ENCODE data around the gene ZNF106. TPM values are rescaled to one million over a fixed set of nuclear protein-coding genes. Genes with fewer than 3 reads are reported as not detected.

The ZNF106 gene
- total RNA-seq, 1 donor from 2014 or later, result 69.6 TPM

DNA sequence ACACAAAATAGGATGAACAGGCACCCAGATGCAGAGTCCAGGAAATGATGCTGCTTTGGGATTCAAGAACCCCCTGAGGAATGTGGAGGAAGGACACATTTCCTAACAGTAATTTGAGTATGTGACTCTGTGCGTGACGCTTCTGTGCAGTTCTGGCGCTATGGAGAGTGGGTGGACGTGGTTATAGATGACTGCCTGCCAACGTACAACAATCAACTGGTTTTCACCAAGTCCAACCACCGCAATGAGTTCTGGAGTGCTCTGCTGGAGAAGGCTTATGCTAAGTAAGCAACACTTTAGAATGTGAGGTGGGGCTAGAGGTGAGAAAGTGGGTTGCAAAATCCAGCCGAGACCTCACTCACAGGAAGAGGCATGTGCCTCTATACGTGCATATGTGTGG, 103.3 kb downstream of the ZNF106 start:
- no peak overlapping the region for H3K4me2 ChIP-seq (ENCODE audit: low read length)
- H3K4me3 ChIP-seq (ENCODE audit: insufficient read depth, low read depth, low read length), result no peak overlapping the region
- TF ChIP-seq, protein P1, sequence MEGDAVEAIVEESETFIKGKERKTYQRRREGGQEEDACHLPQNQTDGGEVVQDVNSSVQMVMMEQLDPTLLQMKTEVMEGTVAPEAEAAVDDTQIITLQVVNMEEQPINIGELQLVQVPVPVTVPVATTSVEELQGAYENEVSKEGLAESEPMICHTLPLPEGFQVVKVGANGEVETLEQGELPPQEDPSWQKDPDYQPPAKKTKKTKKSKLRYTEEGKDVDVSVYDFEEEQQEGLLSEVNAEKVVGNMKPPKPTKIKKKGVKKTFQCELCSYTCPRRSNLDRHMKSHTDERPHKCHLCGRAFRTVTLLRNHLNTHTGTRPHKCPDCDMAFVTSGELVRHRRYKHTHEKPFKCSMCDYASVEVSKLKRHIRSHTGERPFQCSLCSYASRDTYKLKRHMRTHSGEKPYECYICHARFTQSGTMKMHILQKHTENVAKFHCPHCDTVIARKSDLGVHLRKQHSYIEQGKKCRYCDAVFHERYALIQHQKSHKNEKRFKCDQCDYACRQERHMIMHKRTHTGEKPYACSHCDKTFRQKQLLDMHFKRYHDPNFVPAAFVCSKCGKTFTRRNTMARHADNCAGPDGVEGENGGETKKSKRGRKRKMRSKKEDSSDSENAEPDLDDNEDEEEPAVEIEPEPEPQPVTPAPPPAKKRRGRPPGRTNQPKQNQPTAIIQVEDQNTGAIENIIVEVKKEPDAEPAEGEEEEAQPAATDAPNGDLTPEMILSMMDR (IDR thresholded peaks at IDR 0.05; ENCODE audit: insufficient read depth, low read depth, low read length), result no peak
- no peak for TF ChIP-seq EZH2 (IDR thresholded peaks at IDR 0.05; ENCODE audit: insufficient read depth, low read length)
- H3K4me1 ChIP-seq (ENCODE audit: insufficient read depth, low read length), result no peaks in the 10 kb centered on the region
- Mint-ChIP-seq H3K36me3 (ENCODE audit: low read depth, unreplicated experiment) (peaks cover 6% of the 10 kb centered on the region), H3K27ac (ENCODE audit: unreplicated experiment) (no peak overlapping the region), H3K4me1 (ENCODE audit: low read depth, unreplicated experiment) (peaks cover 5% of the 10 kb centered on the region), H3K9me3 (ENCODE audit: unreplicated experiment) (no peaks in the 10 kb centered on the region), H3K4me3 (ENCODE audit: unreplicated experiment) (no peak overlapping the region), H3K27me3 (ENCODE audit: low read depth, unreplicated experiment) (peaks cover 10% of the 10 kb centered on the region)
- H3K79me2 ChIP-seq (ENCODE audit: insufficient read depth, low read length), result no peaks in the 10 kb centered on the region
- H3K9ac ChIP-seq (ENCODE audit: low read length), result no peak overlapping the region
- no peaks in the 10 kb centered on the region for H3K36me3 ChIP-seq (ENCODE audit: insufficient read depth, low read length)
- FAIRE-seq (no peak), DNase-seq (ENCODE audit: low read depth) (peak; percentile 15)
- H3K9me3 ChIP-seq (ENCODE audit: insufficient read depth, low read depth, low read length), result peaks cover 2% of the 10 kb centered on the region
- no peak overlapping the region for H3K27ac ChIP-seq (ENCODE audit: low read depth, low read length)
- no peaks in the 10 kb centered on the region for H3K27me3 ChIP-seq (ENCODE audit: insufficient read depth, low read length)
- no peaks in the 10 kb centered on the region for H4K20me1 ChIP-seq (ENCODE audit: insufficient read depth, low read length)
- no peak overlapping the region for H2AFZ ChIP-seq (ENCODE audit: low read depth, low read length)

DNA sequence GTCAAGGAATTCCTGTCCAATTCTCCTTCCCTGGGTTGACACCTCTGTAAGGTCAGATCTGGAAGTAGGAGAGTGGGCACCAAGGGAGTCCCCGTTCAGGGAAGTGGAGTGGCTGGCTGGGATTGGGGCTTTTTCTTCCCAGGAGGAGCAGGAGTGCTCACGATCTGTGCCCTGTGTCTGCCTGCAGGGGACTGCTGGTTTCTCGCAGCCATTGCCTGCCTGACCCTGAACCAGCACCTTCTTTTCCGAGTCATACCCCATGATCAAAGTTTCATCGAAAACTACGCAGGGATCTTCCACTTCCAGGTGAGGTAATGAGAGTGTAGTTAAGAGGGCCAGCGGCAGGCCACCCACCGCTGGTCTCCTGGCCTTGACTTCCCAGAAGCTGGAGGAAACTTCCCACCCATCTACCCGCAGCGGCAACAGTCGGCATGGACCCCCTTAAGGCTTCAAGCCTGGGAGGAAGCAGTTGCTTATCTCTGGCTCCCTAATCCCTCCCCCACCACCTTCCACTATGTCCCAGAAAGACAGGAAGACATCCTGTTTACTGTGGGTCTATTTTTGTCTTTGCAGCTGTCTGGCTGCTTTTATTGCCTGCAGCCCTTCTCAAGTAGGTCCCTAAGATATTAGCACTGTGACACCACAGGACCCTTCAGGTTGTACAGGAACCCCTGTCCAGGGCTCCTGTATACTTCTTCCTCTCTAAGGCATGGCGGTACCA, 104.8 kb downstream of the ZNF106 start:
- Histone ChIP-seq H3K79me2 (ENCODE audit: insufficient read depth, low read length) (no peaks in the 10 kb centered on the region), H3K9ac (ENCODE audit: low read length) (no peak overlapping the region), H4K20me1 (ENCODE audit: insufficient read depth, low read length) (no peaks in the 10 kb centered on the region), H3K27me3 (ENCODE audit: insufficient read depth, low read length) (no peaks in the 10 kb centered on the region), H3K27ac (ENCODE audit: low read depth, low read length) (no peak overlapping the region), H2AFZ (ENCODE audit: low read depth, low read length) (no peak overlapping the region), H3K36me3 (ENCODE audit: insufficient read depth, low read length) (no peaks in the 10 kb centered on the region), H3K4me3 (ENCODE audit: insufficient read depth, low read depth, low read length) (no peak overlapping the region), H3K4me2 (ENCODE audit: low read length) (no peak overlapping the region), H3K4me1 (ENCODE audit: insufficient read depth, low read length) (no peaks in the 10 kb centered on the region), H3K9me3 (ENCODE audit: insufficient read depth, low read depth, low read length) (peaks cover 2% of the 10 kb centered on the region)
- DNase-seq (ENCODE audit: low read depth), result no peak
- Mint-ChIP-seq H3K36me3 (ENCODE audit: low read depth, unreplicated experiment) (peaks cover 6% of the 10 kb centered on the region), H3K4me1 (ENCODE audit: low read depth, unreplicated experiment) (peaks cover 5% of the 10 kb centered on the region), H3K27me3 (ENCODE audit: low read depth, unreplicated experiment) (peaks cover 10% of the 10 kb centered on the region), H3K27ac (ENCODE audit: unreplicated experiment) (no peak overlapping the region), H3K4me3 (ENCODE audit: unreplicated experiment) (peak overlapping the region; percentile 23), H3K9me3 (ENCODE audit: unreplicated experiment) (no peaks in the 10 kb centered on the region)
- no peak for FAIRE-seq
- no peak for TF ChIP-seq EZH2 (IDR thresholded peaks at IDR 0.05; ENCODE audit: insufficient read depth, low read length)
- TF ChIP-seq, protein P1 (IDR thresholded peaks at IDR 0.05; ENCODE audit: insufficient read depth, low read depth, low read length), result no peak
